T-cell (primary cell): ENCODE measurements around the gene LGR6. TPM values are rescaled to one million over a fixed set of nuclear protein-coding genes. Genes with fewer than 3 reads are reported as not detected.
"Not testable (repeated sequence)": the region's sequence is repeated elsewhere in the genome, so short reads cannot be mapped to it uniquely, and the experiment has no call there.

Experiments used
- ATAC-seq, 4 experiments: fragments of 200-7000 bp in 3 of 4; fragments of 150-1000 bp in 1 of 4; cut with Tn5 transposase; replicated peaks in 1 of 4; 1 replicate in 3 of 4; 2 replicates in 1 of 4; pipeline ENCODE4 v1.10.0; 2021; ENCODE audit warnings: moderate library complexity in 3 of 4, mild to moderate bottlenecking in 2 of 4, moderate number of reproducible peaks in 1 of 4
- CTCF ChIA-PET, 2 donors: fragments of 300-600 bp; sonication (Branson Sonifier 250); formaldehyde crosslinking; loops; one replicate each; lab custom pipeline; 2022; ENCODE audit warnings: antibody characterized with exemption in 2 of 2; lab: Charles Lee
- POLR2A ChIA-PET, 2 donors: fragments of 300-600 bp; sonication (Branson Sonifier 250); formaldehyde crosslinking; loops; one replicate each; lab custom pipeline; 2022; ENCODE audit warnings: antibody characterized with exemption in 2 of 2; lab: Charles Lee
- DNase-seq, 35 experiments: peaks; one replicate each; pipeline versions ENCODE4 v3.0.0 to v3.0.0-alpha.2; 2013 to 2023
- H3K27ac ChIP-seq: one replicate; pipeline ENCODE4 v1.5.1; 2013; ENCODE audit warnings: low read length
- H3K27me3 ChIP-seq, 2 experiments: replicated peaks in 1 of 2; 1 replicate in 1 of 2; 2 replicates in 1 of 2; pipeline versions ENCODE4 v1.6.1 to v1.7.0; 2013; ENCODE audit warnings: low read length in 1 of 2, mixed read lengths in 1 of 2; ENCODE audit not compliant: control insufficient read depth in 2 of 2, insufficient read depth in 2 of 2; ENCODE audit errors: extremely low read depth in 1 of 2
- H3K36me3 ChIP-seq, 2 donors: 1 replicate in 1 of 2; 2 replicates in 1 of 2; pipeline versions ENCODE4 v1.6.1 to v1.7.0; 2013; ENCODE audit warnings: low read length in 1 of 2; ENCODE audit not compliant: control insufficient read depth in 2 of 2, insufficient read depth in 1 of 2; ENCODE audit errors: extremely low read depth in 1 of 2
- H3K4me1 ChIP-seq, 2 experiments: 1 replicate in 1 of 2; 2 replicates in 1 of 2; pipeline versions ENCODE4 v1.6.1 to v1.7.0; 2013; ENCODE audit warnings: low read length in 2 of 2, mixed read lengths in 1 of 2; ENCODE audit not compliant: insufficient read depth in 2 of 2, control insufficient read depth in 1 of 2; ENCODE audit errors: extremely low read depth in 1 of 2
- H3K4me3 ChIP-seq, 2 donors: 1 replicate in 1 of 2; 2 replicates in 1 of 2; pipeline versions ENCODE4 v1.5.1 to v1.7.0; 2013; ENCODE audit warnings: mild to moderate bottlenecking in 2 of 2, low read length in 1 of 2, moderate library complexity in 1 of 2; ENCODE audit not compliant: control insufficient read depth in 1 of 2; ENCODE audit errors: extremely low read depth in 1 of 2
- H3K9me3 ChIP-seq: 2 replicates; pipeline ENCODE4 v1.7.0; 2013
- H3K27ac Mint-ChIP-seq, 2 donors: one replicate each; pipeline ENCODE4 v1.8.0; 2020 to 2021; ENCODE audit warnings: mild to moderate bottlenecking in 2 of 2, mixed read lengths in 2 of 2
- H3K27me3 Mint-ChIP-seq, 2 donors: one replicate each; pipeline ENCODE4 v1.8.0; 2021 to 2022; ENCODE audit warnings: mixed read lengths in 2 of 2
- H3K36me3 Mint-ChIP-seq: one replicate; pipeline ENCODE4 v1.8.0; 2021; ENCODE audit warnings: mixed read lengths
- H3K4me1 Mint-ChIP-seq, 3 donors: one replicate each; pipeline ENCODE4 v1.8.0; 2020 to 2022; ENCODE audit warnings: mixed read lengths in 3 of 3, mild to moderate bottlenecking in 1 of 3
- H3K4me3 Mint-ChIP-seq, 3 donors: one replicate each; pipeline ENCODE4 v1.8.0; 2020 to 2022; ENCODE audit warnings: mild to moderate bottlenecking in 3 of 3, mixed read lengths in 3 of 3, moderate library complexity in 3 of 3
- H3K9me3 Mint-ChIP-seq, 3 donors: one replicate each; pipeline ENCODE4 v1.8.0; 2020 to 2022; ENCODE audit warnings: mixed read lengths in 3 of 3
- WGBS: methylation state at CpG from one replicate; pipeline ENCODE4 v1.1.5; 2013; ENCODE audit warnings: missing lambda C conversion rate; ENCODE audit not compliant: insufficient coverage; 5-methylcytosine and 5-hydroxymethylcytosine counted together
- total RNA-seq, 35 experiments: library from RNA in 6 of 35; stranded (reverse) in 6 of 35; fragments of 120-200 nt in 1 of 35; gene quantifications; one replicate each; pipeline versions ENCODE4 v1.2.1 to v1.2.4 and lab custom pipeline; 2013 to 2026

Gene LGR6
- total RNA-seq, 5 donors from 2014 or later (not counting 1 experiment from before 2014, with no cell fraction given): 0.58 to 13.1 (median 1.8) TPM

- no peaks in the 10 kb centered on the region for H3K36me3 ChIP-seq
- 68% methylated on average over 3 of the region's 7 CpGs for WGBS
- H3K4me3 ChIP-seq: no peak overlapping the region
- ChIA-PET CTCF (no interaction called here), POLR2A (no interaction called here)
- H3K27ac ChIP-seq: no peak overlapping the region
- Mint-ChIP-seq H3K27ac (no peak overlapping the region), H3K9me3 (no peaks in the 10 kb centered on the region), H3K4me1 (peaks cover 0 to 2% (median 0%) of the 10 kb centered on the region in 3 donors), H3K27me3 (peaks cover 7 to 16% of the 10 kb centered on the region in 2 donors), H3K36me3 (no peaks in the 10 kb centered on the region), H3K4me3 (no peak overlapping the region)
- H3K4me1 ChIP-seq: no peaks in the 10 kb centered on the region
- ATAC-seq: no peak
- no peak for DNase-seq
- peaks cover 0 to 28% of the 10 kb centered on the region in 2 experiments for H3K27me3 ChIP-seq
- H3K9me3 ChIP-seq: no peaks in the 10 kb centered on the region
Measured at GRCh38 chr1:202235003-202235660, 41.5 kb downstream of the LGR6 start.

DNA sequence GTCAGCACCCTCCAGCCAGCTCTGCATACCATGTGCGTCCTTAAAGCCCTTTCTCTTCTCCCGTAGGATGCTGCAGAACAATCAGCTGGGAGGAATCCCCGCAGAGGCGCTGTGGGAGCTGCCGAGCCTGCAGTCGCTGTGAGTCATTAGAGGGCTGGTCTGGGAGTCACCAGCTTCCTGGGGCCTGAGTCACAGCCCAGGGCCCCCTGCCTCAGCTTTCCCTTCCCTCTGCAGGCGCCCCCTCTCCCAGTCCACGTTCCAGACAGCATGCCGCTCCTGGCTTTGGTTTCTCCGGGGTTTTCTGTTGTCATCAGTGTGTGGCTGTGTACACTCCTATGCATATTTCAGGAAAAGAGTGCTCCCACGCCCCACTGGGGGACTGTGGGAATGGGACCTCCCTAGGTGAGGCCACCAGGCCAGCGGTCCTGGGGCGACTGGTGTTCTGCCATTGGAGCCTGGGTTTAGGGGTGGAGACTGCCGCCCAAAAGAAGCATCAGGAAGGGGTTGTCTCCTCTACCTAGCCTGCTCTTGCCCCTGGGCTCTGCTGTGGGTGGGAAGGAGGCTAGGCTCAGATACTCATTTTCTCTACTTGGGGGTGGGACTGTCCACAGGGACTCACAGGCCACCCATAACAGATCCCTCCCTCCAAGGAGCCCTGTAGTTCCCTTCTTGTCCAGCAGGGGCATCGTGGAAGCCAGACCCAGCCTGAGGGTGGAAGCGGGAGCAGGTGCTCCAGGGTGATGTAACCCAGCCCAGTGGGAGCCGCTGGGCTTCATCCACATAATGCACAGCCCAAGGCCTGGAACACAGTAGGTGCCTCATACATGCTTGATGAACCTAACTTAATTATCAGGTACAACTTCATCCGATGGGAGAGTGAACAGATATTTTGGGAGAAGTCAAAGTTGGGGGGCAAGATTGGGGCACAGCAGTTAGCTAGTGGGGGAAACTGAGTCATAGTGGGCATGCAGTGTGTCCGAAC lies 42.5 kb downstream of the LGR6 start:
- no peaks in the 10 kb centered on the region for H3K9me3 ChIP-seq
- H3K4me3 ChIP-seq: no peak overlapping the region
- 69% methylated on average over 16 of the region's 19 CpGs for WGBS
- DNase-seq (peak in 34 of 35 experiments; percentile 14 to 75 (median 50)), ATAC-seq (peak; percentile 63 to 79 (median 66))
- H3K27me3 Mint-ChIP-seq: peaks cover 7 to 18% of the 10 kb centered on the region in 2 donors
- no peaks in the 10 kb centered on the region for H3K4me1 ChIP-seq
- H3K36me3 Mint-ChIP-seq: no peaks in the 10 kb centered on the region
- H3K36me3 ChIP-seq: no peaks in the 10 kb centered on the region
- CTCF ChIA-PET: interaction anchor here in 1 of 2 donors (1.5 kb wide), 1 partner anchor 54 kb away, joined by 4 read pairs; no protein-coding TSS in a partner anchor
- no peaks in the 10 kb centered on the region for H3K9me3 Mint-ChIP-seq
- no peak overlapping the region for H3K4me3 Mint-ChIP-seq
- peaks cover 0 to 29% of the 10 kb centered on the region in 2 experiments for H3K27me3 ChIP-seq
- POLR2A ChIA-PET: no interaction called here
- H3K4me1 Mint-ChIP-seq: peaks cover 0 to 2% (median 0%) of the 10 kb centered on the region in 3 donors
- H3K27ac Mint-ChIP-seq: no peak overlapping the region
- H3K27ac ChIP-seq: no peak overlapping the region

DNA sequence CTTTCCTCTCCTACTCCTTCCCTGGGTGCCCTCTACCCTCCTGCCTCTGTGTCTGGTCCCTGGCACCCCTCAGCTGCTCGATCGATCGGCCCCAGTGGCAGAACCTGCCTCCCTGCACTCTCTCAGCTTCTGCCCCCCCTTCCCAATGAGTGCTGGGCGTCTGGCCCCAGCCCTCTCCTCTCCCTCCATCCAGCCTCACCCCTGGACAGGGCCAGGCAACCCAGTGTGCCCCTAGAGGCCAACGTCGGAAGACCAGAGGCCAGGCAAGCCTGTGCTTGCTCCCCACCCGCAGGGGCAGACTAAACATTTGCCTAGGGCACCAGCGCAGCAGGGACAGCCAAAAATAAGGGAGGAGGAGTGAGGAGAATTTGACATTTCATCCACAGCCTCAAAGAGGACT lies 43.5 kb downstream of the LGR6 start:
- WGBS: 55% methylated on average over 4 of the region's 8 CpGs
- peak in 10 of 35 experiments; percentile 6 to 29 (median 14) for DNase-seq

GRCh38 chr1:202238914-202239313 lies 45.3 kb downstream of the LGR6 start:
- POLR2A ChIA-PET: interaction anchor here in 1 of 2 donors (0.7 kb wide), 1 partner anchor 99 kb away, joined by 13 read pairs; no protein-coding TSS in a partner anchor
- H3K36me3 Mint-ChIP-seq: no peaks in the 10 kb centered on the region
- no peak overlapping the region for H3K27ac Mint-ChIP-seq
- Histone ChIP-seq H3K9me3 (no peaks in the 10 kb centered on the region), H3K27me3 (peaks cover 0 to 33% of the 10 kb centered on the region in 2 experiments), H3K36me3 (no peaks in the 10 kb centered on the region), H3K27ac (no peak overlapping the region), H3K4me3 (no peak overlapping the region), H3K4me1 (no peaks in the 10 kb centered on the region)
- H3K9me3 Mint-ChIP-seq: no peaks in the 10 kb centered on the region
- whole genome bisulfite sequencing: 96% methylated on average over 8 of the region's 22 CpGs
- DNase-seq (no peak), ATAC-seq (no peak)
- H3K27me3 Mint-ChIP-seq: peaks cover 11 to 18% of the 10 kb centered on the region in 2 donors
- no peak overlapping the region for H3K4me3 Mint-ChIP-seq
- H3K4me1 Mint-ChIP-seq: peaks cover 0 to 2% (median 0%) of the 10 kb centered on the region in 3 donors
- CTCF ChIA-PET: no interaction called here

More for the DNA sequence above, 43.5 kb downstream of the LGR6 start:
- Histone ChIP-seq H3K4me3 (no peak overlapping the region), H3K27me3 (peaks cover 0 to 33% of the 10 kb centered on the region in 2 experiments), H3K9me3 (no peaks in the 10 kb centered on the region), H3K36me3 (no peaks in the 10 kb centered on the region), H3K4me1 (no peaks in the 10 kb centered on the region), H3K27ac (no peak overlapping the region)
- peak in 2 of 4 experiments; percentile 46 to 49 for ATAC-seq
- H3K4me3 Mint-ChIP-seq: no peak overlapping the region
- no peak overlapping the region for H3K27ac Mint-ChIP-seq
- peaks cover 11 to 18% of the 10 kb centered on the region in 2 donors for H3K27me3 Mint-ChIP-seq
- no peaks in the 10 kb centered on the region for H3K9me3 Mint-ChIP-seq
- no peaks in the 10 kb centered on the region for H3K36me3 Mint-ChIP-seq
- ChIA-PET POLR2A (no interaction called here), CTCF (interaction anchor here in 1 of 2 donors (1.5 kb wide), 1 partner anchor 53 kb away, joined by 4 read pairs; no protein-coding TSS in a partner anchor)
- peaks cover 0 to 2% (median 0%) of the 10 kb centered on the region in 3 donors for H3K4me1 Mint-ChIP-seq

- WGBS: 54% methylated on average over 3 of the region's 3 CpGs
- H3K27ac Mint-ChIP-seq, H3K36me3 Mint-ChIP-seq, H3K4me1 ChIP-seq, H3K9me3 Mint-ChIP-seq, H3K4me1 Mint-ChIP-seq, H3K4me3 Mint-ChIP-seq, H3K36me3 ChIP-seq, DNase-seq, H3K9me3 ChIP-seq, H3K27ac ChIP-seq, H3K4me3 ChIP-seq, ATAC-seq, POLR2A ChIA-PET: not testable (repeated sequence)
- CTCF ChIA-PET: interaction anchor here (0.6 kb wide), 2 partner anchors 11 to 457 kb away, joined by 3 read pairs; no protein-coding TSS in a partner anchor
- peaks cover 0 to 33% of the 10 kb centered on the region in 2 experiments for H3K27me3 ChIP-seq
- H3K27me3 Mint-ChIP-seq: peaks cover 11 to 18% of the 10 kb centered on the region in 2 donors
Measured at GRCh38 chr1:202240226-202240625, 46.6 kb downstream of the LGR6 start.

- no peaks in the 10 kb centered on the region for H3K9me3 ChIP-seq
- Mint-ChIP-seq H3K4me3 (no peak overlapping the region), H3K27ac (no peak overlapping the region), H3K27me3 (peaks cover 11 to 18% of the 10 kb centered on the region in 2 donors), H3K4me1 (peaks cover 0 to 2% (median 0%) of the 10 kb centered on the region in 3 donors), H3K36me3 (no peaks in the 10 kb centered on the region), H3K9me3 (no peaks in the 10 kb centered on the region)
- no peak overlapping the region for H3K27ac ChIP-seq
- peaks cover 0 to 27% of the 10 kb centered on the region in 2 experiments for H3K27me3 ChIP-seq
- H3K36me3 ChIP-seq: no peaks in the 10 kb centered on the region
- ChIA-PET CTCF (interaction anchor here in 1 of 2 donors (0.8 kb wide), 1 partner anchor 78 kb away, joined by 6 read pairs; no protein-coding TSS in a partner anchor), POLR2A (no interaction called here)
- 83% methylated on average over 1 of the region's 4 CpGs for WGBS
- DNase-seq (peak in 1 of 35 experiments; percentile 17), ATAC-seq (no peak)
- H3K4me1 ChIP-seq: no peaks in the 10 kb centered on the region
- H3K4me3 ChIP-seq: no peak overlapping the region
Measured at GRCh38 chr1:202240956-202241355, 47.4 kb downstream of the LGR6 start.
